ENCODE data around the gene ARHGAP33.
A peak's percentile ranks its signal among the peaks of the same experiment; 100 is the strongest.

The ARHGAP33 gene

GRCh38 chr19:35748106-35749020 is 27.0 kb upstream of the ARHGAP33 start, which contains the start of gene LIN37:
TSS of gene LIN37 (plus strand) at chr19:35748576. CDS start at chr19:35748725, 149 bp downstream.
- H3K27me3 ChIP-seq (ENCODE audit: insufficient read depth, low read length, poor library complexity), result no peaks in the 10 kb centered on the region
- H4K5ac ChIP-seq (ENCODE audit: low read length), result no peak within 1 kb of the TSS
- no peaks in the 10 kb centered on the region for H3K79me2 ChIP-seq (ENCODE audit: control insufficient read depth, insufficient read depth, low read length)
- no peak within 1 kb of the TSS for H2BK15ac ChIP-seq (replicated peaks; ENCODE audit: low read depth)
- no peak within 1 kb of the TSS for H3K27ac ChIP-seq (ENCODE audit: low read depth, low read length)
- H3K23ac ChIP-seq (ENCODE audit: low read length), result no peak within 1 kb of the TSS
- no peaks in the 10 kb centered on the region for H3K4me1 ChIP-seq (ENCODE audit: control insufficient read depth, low read depth, low read length)
- WGBS (ENCODE audit: extremely low coverage, insufficient coverage, low lambda C conversion rate), result no CpG with 5 or more reads among the region's 45 CpGs
- peak within 1 kb of the TSS; percentile 94 for H3K56ac ChIP-seq (ENCODE audit: low read length)
- DNase-seq, result peak; percentile 100
- H4K8ac ChIP-seq (ENCODE audit: low read depth, low read length), result no peak within 1 kb of the TSS
- peak within 1 kb of the TSS; percentile 99 for H3K4me2 ChIP-seq (ENCODE audit: low read length)
- no peak within 1 kb of the TSS for H2BK5ac ChIP-seq (ENCODE audit: low read length)
- no peaks in the 10 kb centered on the region for H3K36me3 ChIP-seq (ENCODE audit: control insufficient read depth, insufficient read depth, low read length)
- H3K18ac ChIP-seq (ENCODE audit: low read length), result no peak within 1 kb of the TSS
- H2AK5ac ChIP-seq (ENCODE audit: low read length), result no peak within 1 kb of the TSS
- no peaks in the 10 kb centered on the region for H3K79me1 ChIP-seq (ENCODE audit: low read length)
- H3K4ac ChIP-seq (ENCODE audit: low read depth, low read length), result no peak within 1 kb of the TSS
- peak within 1 kb of the TSS; percentile 95 for H3K4me3 ChIP-seq (ENCODE audit: low read length)
- H2BK120ac ChIP-seq (ENCODE audit: low read depth, low read length), result no peak within 1 kb of the TSS
- peak within 1 kb of the TSS; percentile 85 for H3K9ac ChIP-seq (ENCODE audit: low read length)

DNA sequence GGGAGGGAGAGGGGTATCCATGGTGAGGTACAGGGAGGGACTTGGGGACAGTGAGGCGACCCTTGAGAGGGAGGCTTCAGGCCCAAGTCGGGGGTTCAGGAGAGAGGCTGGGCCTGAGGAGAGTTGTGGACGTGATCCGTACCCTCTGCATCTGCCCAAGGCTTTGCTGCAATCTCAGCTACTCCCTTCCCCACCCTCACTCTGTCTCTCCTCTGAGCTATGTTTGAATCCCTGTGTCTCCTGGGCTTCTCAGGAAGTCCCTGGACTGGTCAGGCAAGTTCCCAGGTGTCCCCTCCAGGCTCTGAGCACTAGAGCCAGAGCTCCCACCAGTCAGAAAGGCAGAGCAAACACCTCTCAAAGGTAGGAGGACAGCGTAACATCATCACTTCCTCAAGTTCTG is 25.2 kb upstream of the ARHGAP33 start:
- H4K8ac ChIP-seq (ENCODE audit: low read depth, low read length), result no peak overlapping the region
- H3K27ac ChIP-seq (ENCODE audit: low read depth, low read length), result no peak overlapping the region
- no peak overlapping the region for H2BK5ac ChIP-seq (ENCODE audit: low read length)
- no peak overlapping the region for H3K56ac ChIP-seq (ENCODE audit: low read length)
- no peak for DNase-seq
- no peak overlapping the region for H3K23ac ChIP-seq (ENCODE audit: low read length)
- no peak overlapping the region for H3K18ac ChIP-seq (ENCODE audit: low read length)
- H2BK120ac ChIP-seq (ENCODE audit: low read depth, low read length), result no peak overlapping the region
- no peak overlapping the region for H2AK5ac ChIP-seq (ENCODE audit: low read length)
- H3K4me1 ChIP-seq (ENCODE audit: control insufficient read depth, low read depth, low read length), result no peaks in the 10 kb centered on the region
- H3K9ac ChIP-seq (ENCODE audit: low read length), result no peak overlapping the region
- H3K4me2 ChIP-seq (ENCODE audit: low read length), result no peak overlapping the region
- H2BK15ac ChIP-seq (replicated peaks; ENCODE audit: low read depth), result no peak overlapping the region
- no peak overlapping the region for H3K4me3 ChIP-seq (ENCODE audit: low read length)
- H3K27me3 ChIP-seq (ENCODE audit: insufficient read depth, low read length, poor library complexity), result no peaks in the 10 kb centered on the region
- WGBS (ENCODE audit: extremely low coverage, insufficient coverage, low lambda C conversion rate), result no CpG with 5 or more reads among the region's 5 CpGs
- no peak overlapping the region for H3K4ac ChIP-seq (ENCODE audit: low read depth, low read length)
- H4K5ac ChIP-seq (ENCODE audit: low read length), result no peak overlapping the region
- no peaks in the 10 kb centered on the region for H3K79me1 ChIP-seq (ENCODE audit: low read length)
- H3K36me3 ChIP-seq (ENCODE audit: control insufficient read depth, insufficient read depth, low read length), result no peaks in the 10 kb centered on the region
- no peaks in the 10 kb centered on the region for H3K79me2 ChIP-seq (ENCODE audit: control insufficient read depth, insufficient read depth, low read length)

- no peak for DNase-seq
- Histone ChIP-seq H3K56ac (ENCODE audit: low read length) (no peak overlapping the region), H4K8ac (ENCODE audit: low read depth, low read length) (no peak overlapping the region), H3K4me1 (ENCODE audit: control insufficient read depth, low read depth, low read length) (no peaks in the 10 kb centered on the region), H3K79me2 (ENCODE audit: control insufficient read depth, insufficient read depth, low read length) (no peaks in the 10 kb centered on the region), H2AK5ac (ENCODE audit: low read length) (no peak overlapping the region), H3K4ac (ENCODE audit: low read depth, low read length) (no peak overlapping the region), H2BK5ac (ENCODE audit: low read length) (no peak overlapping the region), H3K9ac (ENCODE audit: low read length) (no peak overlapping the region), H3K4me2 (ENCODE audit: low read length) (no peak overlapping the region), H3K36me3 (ENCODE audit: control insufficient read depth, insufficient read depth, low read length) (no peaks in the 10 kb centered on the region), H3K4me3 (ENCODE audit: low read length) (no peak overlapping the region), H2BK120ac (ENCODE audit: low read depth, low read length) (no peak overlapping the region), H3K27ac (ENCODE audit: low read depth, low read length) (no peak overlapping the region), H2BK15ac (replicated peaks; ENCODE audit: low read depth) (no peak overlapping the region), H3K23ac (ENCODE audit: low read length) (no peak overlapping the region), H3K79me1 (ENCODE audit: low read length) (no peaks in the 10 kb centered on the region), H3K27me3 (ENCODE audit: insufficient read depth, low read length, poor library complexity) (no peaks in the 10 kb centered on the region), H3K18ac (ENCODE audit: low read length) (no peak overlapping the region), H4K5ac (ENCODE audit: low read length) (no peak overlapping the region)
- no CpG with 5 or more reads among the region's 14 CpGs for WGBS (ENCODE audit: extremely low coverage, insufficient coverage, low lambda C conversion rate)
Measured at GRCh38 chr19:35751839-35752745, 23.3 kb upstream of the ARHGAP33 start.

- Histone ChIP-seq H3K56ac (ENCODE audit: low read length) (no peak overlapping the region), H2BK5ac (ENCODE audit: low read length) (no peak overlapping the region), H3K18ac (ENCODE audit: low read length) (no peak overlapping the region), H3K4me2 (ENCODE audit: low read length) (no peak overlapping the region), H3K9ac (ENCODE audit: low read length) (no peak overlapping the region), H3K27ac (ENCODE audit: low read depth, low read length) (no peak overlapping the region), H3K4me1 (ENCODE audit: control insufficient read depth, low read depth, low read length) (no peaks in the 10 kb centered on the region), H3K4me3 (ENCODE audit: low read length) (no peak overlapping the region), H3K4ac (ENCODE audit: low read depth, low read length) (no peak overlapping the region), H3K23ac (ENCODE audit: low read length) (no peak overlapping the region), H2BK15ac (replicated peaks; ENCODE audit: low read depth) (no peak overlapping the region), H3K79me1 (ENCODE audit: low read length) (no peaks in the 10 kb centered on the region), H3K79me2 (ENCODE audit: control insufficient read depth, insufficient read depth, low read length) (no peaks in the 10 kb centered on the region), H3K36me3 (ENCODE audit: control insufficient read depth, insufficient read depth, low read length) (no peaks in the 10 kb centered on the region), H2AK5ac (ENCODE audit: low read length) (no peak overlapping the region), H4K8ac (ENCODE audit: low read depth, low read length) (no peak overlapping the region), H3K27me3 (ENCODE audit: insufficient read depth, low read length, poor library complexity) (no peaks in the 10 kb centered on the region), H2BK120ac (ENCODE audit: low read depth, low read length) (no peak overlapping the region), H4K5ac (ENCODE audit: low read length) (no peak overlapping the region)
- WGBS (ENCODE audit: extremely low coverage, insufficient coverage, low lambda C conversion rate), result no CpG with 5 or more reads among the region's 20 CpGs
- DNase-seq, result no peak
Measured at GRCh38 chr19:35752746-35753350, 22.5 kb upstream of the ARHGAP33 start.

- Histone ChIP-seq H4K8ac (ENCODE audit: low read depth, low read length) (no peak overlapping the region), H3K9ac (ENCODE audit: low read length) (no peak overlapping the region), H3K23ac (ENCODE audit: low read length) (no peak overlapping the region), H3K18ac (ENCODE audit: low read length) (no peak overlapping the region), H4K5ac (ENCODE audit: low read length) (no peak overlapping the region), H3K56ac (ENCODE audit: low read length) (no peak overlapping the region), H3K27me3 (ENCODE audit: insufficient read depth, low read length, poor library complexity) (no peaks in the 10 kb centered on the region), H3K4me2 (ENCODE audit: low read length) (no peak overlapping the region), H3K4me1 (ENCODE audit: control insufficient read depth, low read depth, low read length) (no peaks in the 10 kb centered on the region), H3K4me3 (ENCODE audit: low read length) (no peak overlapping the region), H2BK5ac (ENCODE audit: low read length) (no peak overlapping the region), H3K36me3 (ENCODE audit: control insufficient read depth, insufficient read depth, low read length) (no peaks in the 10 kb centered on the region), H3K27ac (ENCODE audit: low read depth, low read length) (no peak overlapping the region), H2AK5ac (ENCODE audit: low read length) (no peak overlapping the region), H3K79me2 (ENCODE audit: control insufficient read depth, insufficient read depth, low read length) (no peaks in the 10 kb centered on the region), H2BK120ac (ENCODE audit: low read depth, low read length) (no peak overlapping the region), H3K79me1 (ENCODE audit: low read length) (no peaks in the 10 kb centered on the region), H2BK15ac (replicated peaks; ENCODE audit: low read depth) (no peak overlapping the region), H3K4ac (ENCODE audit: low read depth, low read length) (no peak overlapping the region)
- WGBS (ENCODE audit: extremely low coverage, insufficient coverage, low lambda C conversion rate), result no CpG with 5 or more reads among the region's 20 CpGs
- DNase-seq, result no peak
Measured at GRCh38 chr19:35753634-35754369, 21.6 kb upstream of the ARHGAP33 start.
